IMR-90 (cell line): ENCODE data around the gene COL24A1. TPM values are rescaled to one million over a fixed set of nuclear protein-coding genes. Genes with fewer than 3 reads are reported as not detected.

Experiments
- ATAC-seq: fragments of 200-7000 bp; cut with Tn5 transposase; 2 replicates; pipeline ENCODE4 v1.9.1; 2020; ENCODE audit warnings: low read depth, mild to moderate bottlenecking, moderate library complexity
- BruUV-seq: library from RNA; stranded (reverse); fragments of 400-500 nt; replicated peaks from 2 replicates; lab custom pipeline; 2021; lab: Mats Ljungman, UMichigan
- CTCF ChIA-PET: fragments of 300-600 bp; formaldehyde crosslinking; extraction: SDS; loops from one replicate; lab custom pipeline; 2021; ENCODE audit warnings: antibody characterized with exemption; lab: Yijun Ruan, JAX
- POLR2A ChIA-PET: fragments of 300-600 bp; sonication (Branson Sonifier 250); formaldehyde crosslinking; loops from one replicate; lab custom pipeline; 2022; ENCODE audit warnings: antibody characterized with exemption; ENCODE audit not compliant: unreplicated experiment; lab: Charles Lee
- DNase-seq: peaks from one replicate; pipeline ENCODE4 v3.0.0; 2013
- H2AFZ ChIP-seq: replicated peaks from 2 replicates; pipeline ENCODE3; 2013; ENCODE audit warnings: low read length, mild to moderate bottlenecking; ENCODE audit not compliant: poor library complexity
- H2AK5ac ChIP-seq: 2 replicates; pipeline ENCODE4 v1.6.1; 2013; ENCODE audit warnings: low read depth, low read length, inconsistent platforms
- H2AK9ac ChIP-seq: replicated peaks from 2 replicates; pipeline ENCODE3; 2013; ENCODE audit warnings: mild to moderate bottlenecking, low read depth, low read length, moderate library complexity; ENCODE audit not compliant: poor library complexity
- H2BK120ac ChIP-seq: 2 replicates; pipeline ENCODE4 v1.6.1; 2013; ENCODE audit warnings: low read depth, low read length, inconsistent platforms
- H2BK15ac ChIP-seq: 3 replicates; pipeline ENCODE4 v1.6.1; 2013; ENCODE audit warnings: low read depth, low read length, inconsistent platforms
- H2BK20ac ChIP-seq: 2 replicates; pipeline ENCODE4 v1.6.1; 2013; ENCODE audit warnings: low read depth, mild to moderate bottlenecking, inconsistent platforms, low read length, moderate library complexity
- H2BK5ac ChIP-seq: 2 replicates; pipeline ENCODE4 v1.6.1; 2013; ENCODE audit warnings: mild to moderate bottlenecking, low read depth, low read length, inconsistent platforms; ENCODE audit not compliant: poor library complexity, severe bottlenecking
- H3K14ac ChIP-seq: replicated peaks from 2 replicates; pipeline ENCODE4 v1.6.1; 2013; ENCODE audit warnings: low read depth, low read length, inconsistent platforms
- H3K18ac ChIP-seq: 2 replicates; pipeline ENCODE4 v1.6.1; 2013; ENCODE audit warnings: low read depth, low read length, control low read depth
- H3K23ac ChIP-seq: 2 replicates; pipeline ENCODE4 v1.6.1; 2013; ENCODE audit warnings: low read depth, low read length, inconsistent platforms
- H3K27ac ChIP-seq: 2 replicates; pipeline ENCODE4 v1.5.1; 2013; ENCODE audit warnings: mild to moderate bottlenecking, control low read depth, low read length; ENCODE audit not compliant: insufficient read depth
- H3K27me3 ChIP-seq: 2 replicates; pipeline ENCODE4 v1.6.1; 2013; ENCODE audit warnings: low read length; ENCODE audit not compliant: control insufficient read depth, insufficient read depth
- H3K36me3 ChIP-seq: 2 replicates; pipeline ENCODE4 v1.6.1; 2013; ENCODE audit warnings: low read length, mixed read lengths; ENCODE audit not compliant: control insufficient read depth, insufficient read depth
- H3K4ac ChIP-seq: 2 replicates; pipeline ENCODE4 v1.6.1; 2013; ENCODE audit warnings: low read depth, low read length, inconsistent platforms
- H3K4me1 ChIP-seq: 2 replicates; pipeline ENCODE4 v1.6.1; 2013; ENCODE audit warnings: low read length, mixed read lengths; ENCODE audit not compliant: control insufficient read depth, insufficient read depth
- H3K4me2 ChIP-seq: 2 replicates; pipeline ENCODE4 v1.6.1; 2013; ENCODE audit warnings: low read depth, mild to moderate bottlenecking, control low read depth, low read length, moderate library complexity
- H3K4me3 ChIP-seq: 2 replicates; pipeline ENCODE4 v1.5.1; 2013; ENCODE audit warnings: low read depth, mild to moderate bottlenecking, control low read depth, low read length, moderate library complexity; ENCODE audit not compliant: insufficient read depth
- H3K56ac ChIP-seq: 2 replicates; pipeline ENCODE4 v1.6.1; 2013; ENCODE audit warnings: low read length, inconsistent platforms; ENCODE audit not compliant: insufficient read depth; ENCODE audit errors: extremely low read depth
- H3K79me1 ChIP-seq, 2 experiments: 2 replicates each; pipeline ENCODE4 v1.6.1; 2013; ENCODE audit warnings: low read length in 2 of 2, inconsistent platforms in 1 of 2, low read depth in 1 of 2
- H3K9ac ChIP-seq: 2 replicates; pipeline ENCODE4 v1.6.1; 2013; ENCODE audit warnings: low read depth, low read length, control low read depth
- H3K9me1 ChIP-seq: 2 replicates; pipeline ENCODE4 v1.6.1; 2013; ENCODE audit warnings: low read length, inconsistent platforms; ENCODE audit not compliant: insufficient read depth
- H3K9me3 ChIP-seq: 2 replicates; pipeline ENCODE4 v1.6.1; 2013; ENCODE audit warnings: low read length; ENCODE audit not compliant: control insufficient read depth, insufficient read depth
- H4K20me1 ChIP-seq: 2 replicates; pipeline ENCODE4 v1.6.1; 2013; ENCODE audit warnings: low read length, inconsistent platforms; ENCODE audit not compliant: insufficient read depth
- H4K5ac ChIP-seq: 2 replicates; pipeline ENCODE4 v1.6.1; 2013; ENCODE audit warnings: mild to moderate bottlenecking, low read depth, low read length, control low read depth
- H4K8ac ChIP-seq, 2 experiments: 2 replicates each; pipeline ENCODE4 v1.6.1; 2013; ENCODE audit warnings: low read depth in 2 of 2, low read length in 2 of 2, control low read depth in 1 of 2, inconsistent platforms in 1 of 2
- H4K91ac ChIP-seq: 2 replicates; pipeline ENCODE4 v1.6.1; 2013; ENCODE audit warnings: low read depth, low read length, inconsistent platforms; ENCODE audit not compliant: insufficient read depth
- CHD1 ChIP-seq: IDR thresholded peaks from 2 replicates; pipeline ENCODE4 v1.6.1; 2012; ENCODE audit warnings: low read depth, low read length, improper control_type of control experiment
- MXI1 ChIP-seq: IDR thresholded peaks from 2 replicates; pipeline ENCODE4 v1.6.1; 2012; ENCODE audit warnings: low read depth, mild to moderate bottlenecking, low read length, moderate library complexity, borderline replicate concordance
- POLR2A ChIP-seq: IDR thresholded peaks from 2 replicates; pipeline ENCODE4 v1.6.1; 2012; ENCODE audit warnings: mild to moderate bottlenecking, low read depth, low read length
- RCOR1 ChIP-seq: IDR thresholded peaks from 2 replicates; pipeline ENCODE4 v1.6.1; 2012; ENCODE audit warnings: mild to moderate bottlenecking, low read length, improper control_type of control experiment; ENCODE audit not compliant: insufficient replicate concordance
- RFX5 ChIP-seq: IDR thresholded peaks from 2 replicates; pipeline ENCODE4 v1.8.0; 2012; ENCODE audit warnings: low read depth, mild to moderate bottlenecking, low read length, moderate library complexity
- SMC3 ChIP-seq: fragments of 150-350 bp; IDR thresholded peaks from 2 replicates; pipeline ENCODE4 v1.6.1; 2016; ENCODE audit warnings: low read depth, mild to moderate bottlenecking, antibody characterized with exemption, low read length, moderate library complexity
- WGBS, 2 experiments: methylation state at CpG; one replicate each; pipeline versions ENCODE4 v1.1.5 to v1.1.7; 2013; ENCODE audit warnings: missing lambda C conversion rate in 2 of 2; ENCODE audit not compliant: insufficient read length in 1 of 2; ENCODE audit errors: extremely low coverage in 2 of 2; 5-methylcytosine and 5-hydroxymethylcytosine counted together
- dilution Hi-C: fragments of 300-500 bp; cut with HindIII; formaldehyde crosslinking; loops from one replicate; pipeline ENCODE4 v1.14.3; 2018; ENCODE audit warnings: low sequenced_read_pairs; ENCODE audit not compliant: unreplicated experiment
- in situ Hi-C: fragments of 300-500 bp; cut with MboI; formaldehyde crosslinking; loops from 3 replicates; pipeline ENCODE4 v1.14.3; 2019; ENCODE audit warnings: low sequenced_read_pairs, inconsistent platforms, mixed read lengths
- intact Hi-C: fragments of 100-400 bp; cut with micrococcal nuclease; formaldehyde crosslinking; loops from 2 replicates; pipeline ENCODE4 v1.10.0; 2022
- polyA plus RNA-seq, 3 experiments: library from polyadenylated mRNA; depleted of rRNA; stranded (reverse); fragments of >200 nt; gene quantifications; 2 replicates each; pipeline ENCODE4 v1.2.3, GENCODE V29; 2012; ENCODE audit warnings: low replicate concordance in 1 of 3
- total RNA-seq: library from RNA; depleted of rRNA; stranded (reverse); fragments of >200 nt; gene quantifications from 2 replicates; pipeline ENCODE4 v1.2.3, GENCODE V29; 2012

COL24A1 gene
- total and polyA plus RNA-seq, 2 of the 4 experiments (the other 2 are of a cell fraction), result 1.4 to 2.2 TPM

GRCh38 chr1:85935234-85935633 is 221.3 kb downstream of the COL24A1 start:
- no peaks in the 10 kb centered on the region for H3K27me3 ChIP-seq
- H3K9me3 ChIP-seq, result no peaks in the 10 kb centered on the region
- no peak overlapping the region for H4K91ac ChIP-seq
- H2BK20ac ChIP-seq, result no peak overlapping the region
- no peak overlapping the region for H2AFZ ChIP-seq
- H2AK9ac ChIP-seq, result no peak overlapping the region
- no peak overlapping the region for H4K8ac ChIP-seq
- peak; percentile 51 for ATAC-seq
- H4K20me1 ChIP-seq, result no peaks in the 10 kb centered on the region
- H3K4me3 ChIP-seq, result no peak overlapping the region
- H3K9me1 ChIP-seq, result no peaks in the 10 kb centered on the region
- no CpG with 5 or more reads among the region's 2 CpGs for WGBS, 2 experiments
- H3K23ac ChIP-seq, result no peak overlapping the region
- no peak overlapping the region for H3K27ac ChIP-seq
- no peaks in the 10 kb centered on the region for H3K4me1 ChIP-seq
- no peak overlapping the region for H2BK120ac ChIP-seq
- no peak overlapping the region for H4K5ac ChIP-seq
- H2AK5ac ChIP-seq, result no peak overlapping the region
- CTCF ChIA-PET, result no interaction called here
- H2BK5ac ChIP-seq, result no peak overlapping the region
- in situ Hi-C loops, result no loop called here
- no peaks in the 10 kb centered on the region for H3K36me3 ChIP-seq
- H3K56ac ChIP-seq, result no peak overlapping the region
- no peak overlapping the region for H3K4me2 ChIP-seq
- no peaks in the 10 kb centered on the region for H3K79me1 ChIP-seq
- dilution Hi-C loops, result no loop called here
- no peak overlapping the region for H3K9ac ChIP-seq
- no peak overlapping the region for H3K14ac ChIP-seq
- no peak overlapping the region; the same call in 2 of the 3 replicates for H2BK15ac ChIP-seq
- BruUV-seq, result no TSS peak
- no peak for TF ChIP-seq CHD1
- no peak for TF ChIP-seq SMC3
- TF ChIP-seq MXI1, result no peak
- TF ChIP-seq RCOR1, result no peak
- no peak for TF ChIP-seq POLR2A
- no peak for TF ChIP-seq RFX5
- H3K18ac ChIP-seq, result no peak overlapping the region
- POLR2A ChIA-PET, result no interaction called here
- intact Hi-C loops, result no loop called here
- H3K4ac ChIP-seq, result no peak overlapping the region
- DNase-seq, result peak; percentile 16
